GM23338 (cell line): ENCODE results near the gene HOXB6. TPM values are rescaled to one million over a fixed set of nuclear protein-coding genes. Genes with fewer than 3 reads are reported as not detected.

ENCODE experiments used
- ATAC-seq: fragments of 200-7000 bp; cut with Tn5 transposase; 3 replicates; pipeline ENCODE4 v1.9.1; 2020
- DNase-seq: peaks from one replicate; pipeline ENCODE4 v3.0.0-alpha.2; 2015; ENCODE audit warnings: low spot score
- H2AFZ ChIP-seq: fragments of 200-600 bp; sonication (generic); 2 replicates; pipeline ENCODE4 v1.8.0; 2016; ENCODE audit warnings: antibody characterized with exemption, mild to moderate bottlenecking, moderate library complexity
- H3F3A ChIP-seq: fragments of 200-600 bp; sonication (generic); replicated peaks from 2 replicates; pipeline ENCODE4 v1.8.0; 2017; ENCODE audit warnings: antibody characterized with exemption, mixed run types, low read depth
- H3K27ac ChIP-seq: fragments of 200-600 bp; sonication (generic); 2 replicates; pipeline ENCODE4 v1.6.1; 2016; ENCODE audit warnings: low read depth
- H3K27me3 ChIP-seq: fragments of 200-600 bp; sonication (generic); 2 replicates; pipeline ENCODE4 v1.8.0; 2016; ENCODE audit warnings: mild to moderate bottlenecking, mixed run types, moderate library complexity; ENCODE audit not compliant: insufficient read depth
- H3K36me3 ChIP-seq: fragments of 200-600 bp; sonication (generic); 2 replicates; pipeline ENCODE4 v1.8.0; 2016; ENCODE audit warnings: mild to moderate bottlenecking; ENCODE audit not compliant: insufficient read depth
- H3K4me1 ChIP-seq: fragments of 200-600 bp; sonication (generic); 2 replicates; pipeline ENCODE4 v1.8.0; 2016; ENCODE audit warnings: mild to moderate bottlenecking, moderate library complexity; ENCODE audit not compliant: insufficient read depth
- H3K4me2 ChIP-seq: fragments of 200-600 bp; sonication (generic); 2 replicates; pipeline ENCODE4 v1.7.1; 2017; ENCODE audit warnings: mixed run types
- H3K4me3 ChIP-seq: fragments of 200-600 bp; sonication (generic); 2 replicates; pipeline ENCODE4 v1.6.1; 2016; ENCODE audit warnings: mixed run types
- H3K79me2 ChIP-seq: fragments of 200-600 bp; sonication (generic); replicated peaks from 2 replicates; pipeline ENCODE4 v1.8.0; 2017; ENCODE audit warnings: mild to moderate bottlenecking; ENCODE audit not compliant: insufficient read depth
- H3K9me2 ChIP-seq: fragments of 200-600 bp; sonication (generic); 2 replicates; pipeline ENCODE4 v1.8.0; 2017; ENCODE audit not compliant: insufficient read depth
- H4K20me1 ChIP-seq: fragments of 200-600 bp; sonication (generic); replicated peaks from 2 replicates; pipeline ENCODE4 v1.8.0; 2017; ENCODE audit warnings: mild to moderate bottlenecking; ENCODE audit not compliant: insufficient read depth
- H3K27ac Mint-ChIP-seq: 2 replicates; pipeline ENCODE4 v1.8.0; 2020; ENCODE audit warnings: inconsistent platforms, mild to moderate bottlenecking, moderate library complexity, mixed read lengths
- H3K27me3 Mint-ChIP-seq: 3 replicates; pipeline ENCODE4 v1.8.0; 2022; ENCODE audit warnings: low read depth, mild to moderate bottlenecking, moderate library complexity, mixed read lengths, inconsistent platforms; ENCODE audit not compliant: insufficient read depth, poor library complexity
- H3K36me3 Mint-ChIP-seq: 3 replicates; pipeline ENCODE4 v1.8.0; 2021; ENCODE audit warnings: low read depth, mild to moderate bottlenecking, inconsistent platforms, moderate library complexity, mixed read lengths
- H3K4me1 Mint-ChIP-seq: 3 replicates; pipeline ENCODE4 v1.8.0; 2020; ENCODE audit warnings: mild to moderate bottlenecking, inconsistent platforms, mixed read lengths
- H3K4me3 Mint-ChIP-seq: 3 replicates; pipeline ENCODE4 v1.8.0; 2021; ENCODE audit warnings: moderate library complexity, mild to moderate bottlenecking, inconsistent platforms, mixed read lengths
- H3K9me3 Mint-ChIP-seq: 3 replicates; pipeline ENCODE4 v1.8.0; 2020; ENCODE audit warnings: moderate library complexity, mild to moderate bottlenecking, inconsistent platforms, mixed read lengths
- CREB1 ChIP-seq: fragments of 250-450 bp; sonication (Bioruptor Pico); IDR thresholded peaks from 2 replicates; pipeline ENCODE4 v1.5.0; 2020; ENCODE audit warnings: low read depth, mild to moderate bottlenecking, moderate library complexity
- EZH2 ChIP-seq: fragments of 200-600 bp; sonication (generic); IDR thresholded peaks from one replicate; pipeline ENCODE4 v1.8.0; 2017; ENCODE audit warnings: antibody characterized with exemption, mild to moderate bottlenecking, low read depth; ENCODE audit not compliant: unreplicated experiment
- EZH2phosphoT487 ChIP-seq: fragments of 200-600 bp; sonication (generic); IDR thresholded peaks from one replicate; pipeline ENCODE4 v1.8.1; 2018; ENCODE audit warnings: antibody characterized with exemption; ENCODE audit not compliant: unreplicated experiment
- JUNB ChIP-seq: IDR thresholded peaks from one replicate; pipeline ENCODE4 v1.6.1; 2016; ENCODE audit warnings: antibody characterized with exemption; ENCODE audit not compliant: unreplicated experiment
- POLR2AphosphoS5 ChIP-seq: IDR thresholded peaks from 2 replicates; pipeline ENCODE4 v1.6.1; 2016; ENCODE audit warnings: antibody characterized with exemption, low read depth
- STAT1 ChIP-seq: IDR thresholded peaks from one replicate; pipeline ENCODE4 v1.6.1; 2016; ENCODE audit warnings: antibody characterized with exemption; ENCODE audit not compliant: unreplicated experiment
- ZNF331 ChIP-seq: fragments of 250-450 bp; sonication (Bioruptor Pico); IDR thresholded peaks from 2 replicates; pipeline ENCODE4 v1.5.0; 2020; ENCODE audit warnings: low read depth, mild to moderate bottlenecking, moderate library complexity
- polyA plus RNA-seq: library from polyadenylated mRNA; unstranded; fragments of >200 nt; fragmentation: Nextera tagmentation; extraction: Ambion mirVana; gene quantifications from 2 replicates; pipeline ENCODE4 v1.2.1, GENCODE V29; 2016
- total RNA-seq: library from RNA; depleted of rRNA; stranded (reverse); fragments of >200 nt; shearing (Covaris generic); gene quantifications from 2 replicates; pipeline ENCODE4 v1.2.3, GENCODE V29; 2014
- TF ChIP-seq, protein P1 (sequence below): fragments of 250-450 bp; sonication (Bioruptor Pico); IDR thresholded peaks from 2 replicates; pipeline ENCODE4 v1.5.0; 2020; ENCODE audit warnings: mild to moderate bottlenecking, moderate library complexity
- TF ChIP-seq, protein P2 (sequence below): IDR thresholded peaks from one replicate; pipeline ENCODE4 v1.6.1; 2018; ENCODE audit warnings: antibody characterized with exemption; ENCODE audit not compliant: unreplicated experiment

The HOXB6 gene
- total and polyA plus RNA-seq, 2 experiments from 2014 or later, result not detected

GRCh38 chr17:48551596-48552465, 53.0 kb downstream of the HOXB6 start:
- TF ChIP-seq EZH2phosphoT487, result no peak
- TF ChIP-seq EZH2, result peak; percentile 95
- H3K4me2 ChIP-seq, result peak overlapping the region; percentile 58
- H3K36me3 ChIP-seq, result no peaks in the 10 kb centered on the region
- peaks cover 77% of the 10 kb centered on the region for H3K4me1 ChIP-seq
- Mint-ChIP-seq H3K4me1 (peaks cover 51% of the 10 kb centered on the region), H3K4me3 (peak overlapping the region; percentile 32; the same call in 1 of the 3 replicates), H3K27ac (no peak overlapping the region), H3K36me3 (no peaks in the 10 kb centered on the region), H3K27me3 (peaks cover 99% of the 10 kb centered on the region), H3K9me3 (no peaks in the 10 kb centered on the region; the same call in 2 of the 3 replicates)
- H3K4me3 ChIP-seq, result 0 out of 2 replicates have a peak overlapping the region, but pooled peaks have one; percentile 27
- H3K27ac ChIP-seq, result no peak overlapping the region
- no peaks in the 10 kb centered on the region for H3K9me2 ChIP-seq
- H4K20me1 ChIP-seq, result peaks cover 28% of the 10 kb centered on the region
- H2AFZ ChIP-seq, result no peak overlapping the region
- peak; percentile 51 for DNase-seq
- ATAC-seq, result peak; percentile 4; the same call in 2 of the 3 replicates
- H3K27me3 ChIP-seq, result peaks cover 100% of the 10 kb centered on the region
- H3K79me2 ChIP-seq, result no peaks in the 10 kb centered on the region
- H3F3A ChIP-seq, result peaks cover 29% of the 10 kb centered on the region

GRCh38 chr17:48551214-48551555, 53.6 kb downstream of the HOXB6 start:
- no peaks in the 10 kb centered on the region for H3K79me2 ChIP-seq
- Mint-ChIP-seq H3K36me3 (no peaks in the 10 kb centered on the region), H3K9me3 (no peaks in the 10 kb centered on the region; the same call in 2 of the 3 replicates), H3K27me3 (peaks cover 99% of the 10 kb centered on the region), H3K27ac (no peak overlapping the region), H3K4me3 (no peak overlapping the region; the same call in 2 of the 3 replicates), H3K4me1 (peaks cover 57% of the 10 kb centered on the region)
- peak; percentile 38 for TF ChIP-seq EZH2
- TF ChIP-seq, protein P1, sequence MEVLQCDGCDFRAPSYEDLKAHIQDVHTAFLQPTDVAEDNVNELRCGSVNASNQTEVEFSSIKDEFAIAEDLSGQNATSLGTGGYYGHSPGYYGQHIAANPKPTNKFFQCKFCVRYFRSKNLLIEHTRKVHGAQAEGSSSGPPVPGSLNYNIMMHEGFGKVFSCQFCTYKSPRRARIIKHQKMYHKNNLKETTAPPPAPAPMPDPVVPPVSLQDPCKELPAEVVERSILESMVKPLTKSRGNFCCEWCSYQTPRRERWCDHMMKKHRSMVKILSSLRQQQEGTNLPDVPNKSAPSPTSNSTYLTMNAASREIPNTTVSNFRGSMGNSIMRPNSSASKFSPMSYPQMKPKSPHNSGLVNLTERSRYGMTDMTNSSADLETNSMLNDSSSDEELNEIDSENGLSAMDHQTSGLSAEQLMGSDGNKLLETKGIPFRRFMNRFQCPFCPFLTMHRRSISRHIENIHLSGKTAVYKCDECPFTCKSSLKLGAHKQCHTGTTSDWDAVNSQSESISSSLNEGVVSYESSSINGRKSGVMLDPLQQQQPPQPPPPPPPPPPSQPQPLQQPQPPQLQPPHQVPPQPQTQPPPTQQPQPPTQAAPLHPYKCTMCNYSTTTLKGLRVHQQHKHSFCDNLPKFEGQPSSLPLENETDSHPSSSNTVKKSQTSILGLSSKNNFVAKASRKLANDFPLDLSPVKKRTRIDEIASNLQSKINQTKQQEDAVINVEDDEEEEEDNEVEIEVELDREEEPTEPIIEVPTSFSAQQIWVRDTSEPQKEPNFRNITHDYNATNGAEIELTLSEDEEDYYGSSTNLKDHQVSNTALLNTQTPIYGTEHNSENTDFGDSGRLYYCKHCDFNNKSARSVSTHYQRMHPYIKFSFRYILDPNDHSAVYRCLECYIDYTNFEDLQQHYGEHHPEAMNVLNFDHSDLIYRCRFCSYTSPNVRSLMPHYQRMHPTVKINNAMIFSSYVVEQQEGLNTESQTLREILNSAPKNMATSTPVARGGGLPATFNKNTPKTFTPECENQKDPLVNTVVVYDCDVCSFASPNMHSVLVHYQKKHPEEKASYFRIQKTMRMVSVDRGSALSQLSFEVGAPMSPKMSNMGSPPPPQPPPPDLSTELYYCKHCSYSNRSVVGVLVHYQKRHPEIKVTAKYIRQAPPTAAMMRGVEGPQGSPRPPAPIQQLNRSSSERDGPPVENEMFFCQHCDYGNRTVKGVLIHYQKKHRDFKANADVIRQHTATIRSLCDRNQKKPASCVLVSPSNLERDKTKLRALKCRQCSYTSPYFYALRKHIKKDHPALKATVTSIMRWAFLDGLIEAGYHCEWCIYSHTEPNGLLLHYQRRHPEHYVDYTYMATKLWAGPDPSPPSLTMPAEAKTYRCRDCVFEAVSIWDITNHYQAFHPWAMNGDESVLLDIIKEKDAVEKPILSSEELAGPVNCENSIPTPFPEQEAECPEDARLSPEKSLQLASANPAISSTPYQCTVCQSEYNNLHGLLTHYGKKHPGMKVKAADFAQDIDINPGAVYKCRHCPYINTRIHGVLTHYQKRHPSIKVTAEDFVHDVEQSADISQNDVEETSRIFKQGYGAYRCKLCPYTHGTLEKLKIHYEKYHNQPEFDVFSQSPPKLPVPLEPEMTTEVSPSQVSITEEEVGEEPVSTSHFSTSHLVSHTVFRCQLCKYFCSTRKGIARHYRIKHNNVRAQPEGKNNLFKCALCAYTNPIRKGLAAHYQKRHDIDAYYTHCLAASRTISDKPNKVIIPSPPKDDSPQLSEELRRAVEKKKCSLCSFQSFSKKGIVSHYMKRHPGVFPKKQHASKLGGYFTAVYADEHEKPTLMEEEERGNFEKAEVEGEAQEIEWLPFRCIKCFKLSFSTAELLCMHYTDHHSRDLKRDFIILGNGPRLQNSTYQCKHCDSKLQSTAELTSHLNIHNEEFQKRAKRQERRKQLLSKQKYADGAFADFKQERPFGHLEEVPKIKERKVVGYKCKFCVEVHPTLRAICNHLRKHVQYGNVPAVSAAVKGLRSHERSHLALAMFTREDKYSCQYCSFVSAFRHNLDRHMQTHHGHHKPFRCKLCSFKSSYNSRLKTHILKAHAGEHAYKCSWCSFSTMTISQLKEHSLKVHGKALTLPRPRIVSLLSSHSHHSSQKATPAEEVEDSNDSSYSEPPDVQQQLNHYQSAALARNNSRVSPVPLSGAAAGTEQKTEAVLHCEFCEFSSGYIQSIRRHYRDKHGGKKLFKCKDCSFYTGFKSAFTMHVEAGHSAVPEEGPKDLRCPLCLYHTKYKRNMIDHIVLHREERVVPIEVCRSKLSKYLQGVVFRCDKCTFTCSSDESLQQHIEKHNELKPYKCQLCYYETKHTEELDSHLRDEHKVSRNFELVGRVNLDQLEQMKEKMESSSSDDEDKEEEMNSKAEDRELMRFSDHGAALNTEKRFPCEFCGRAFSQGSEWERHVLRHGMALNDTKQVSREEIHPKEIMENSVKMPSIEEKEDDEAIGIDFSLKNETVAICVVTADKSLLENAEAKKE, result no peak
- no peak for TF ChIP-seq CREB1
- TF ChIP-seq, protein P2, sequence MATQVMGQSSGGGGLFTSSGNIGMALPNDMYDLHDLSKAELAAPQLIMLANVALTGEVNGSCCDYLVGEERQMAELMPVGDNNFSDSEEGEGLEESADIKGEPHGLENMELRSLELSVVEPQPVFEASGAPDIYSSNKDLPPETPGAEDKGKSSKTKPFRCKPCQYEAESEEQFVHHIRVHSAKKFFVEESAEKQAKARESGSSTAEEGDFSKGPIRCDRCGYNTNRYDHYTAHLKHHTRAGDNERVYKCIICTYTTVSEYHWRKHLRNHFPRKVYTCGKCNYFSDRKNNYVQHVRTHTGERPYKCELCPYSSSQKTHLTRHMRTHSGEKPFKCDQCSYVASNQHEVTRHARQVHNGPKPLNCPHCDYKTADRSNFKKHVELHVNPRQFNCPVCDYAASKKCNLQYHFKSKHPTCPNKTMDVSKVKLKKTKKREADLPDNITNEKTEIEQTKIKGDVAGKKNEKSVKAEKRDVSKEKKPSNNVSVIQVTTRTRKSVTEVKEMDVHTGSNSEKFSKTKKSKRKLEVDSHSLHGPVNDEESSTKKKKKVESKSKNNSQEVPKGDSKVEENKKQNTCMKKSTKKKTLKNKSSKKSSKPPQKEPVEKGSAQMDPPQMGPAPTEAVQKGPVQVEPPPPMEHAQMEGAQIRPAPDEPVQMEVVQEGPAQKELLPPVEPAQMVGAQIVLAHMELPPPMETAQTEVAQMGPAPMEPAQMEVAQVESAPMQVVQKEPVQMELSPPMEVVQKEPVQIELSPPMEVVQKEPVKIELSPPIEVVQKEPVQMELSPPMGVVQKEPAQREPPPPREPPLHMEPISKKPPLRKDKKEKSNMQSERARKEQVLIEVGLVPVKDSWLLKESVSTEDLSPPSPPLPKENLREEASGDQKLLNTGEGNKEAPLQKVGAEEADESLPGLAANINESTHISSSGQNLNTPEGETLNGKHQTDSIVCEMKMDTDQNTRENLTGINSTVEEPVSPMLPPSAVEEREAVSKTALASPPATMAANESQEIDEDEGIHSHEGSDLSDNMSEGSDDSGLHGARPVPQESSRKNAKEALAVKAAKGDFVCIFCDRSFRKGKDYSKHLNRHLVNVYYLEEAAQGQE, result no peak
- TF ChIP-seq JUNB, result no peak
- TF ChIP-seq ZNF331, result no peak
- no peak for TF ChIP-seq STAT1
- TF ChIP-seq EZH2phosphoT487, result no peak
- no peak for TF ChIP-seq POLR2AphosphoS5
- no peak overlapping the region for H2AFZ ChIP-seq
- H4K20me1 ChIP-seq, result peaks cover 21% of the 10 kb centered on the region
- ATAC-seq (no peak), DNase-seq (no peak)
- H3K36me3 ChIP-seq, result no peaks in the 10 kb centered on the region
- H3K27me3 ChIP-seq, result peaks cover 100% of the 10 kb centered on the region
- peak overlapping the region; percentile 67 for H3K4me2 ChIP-seq
- peaks cover 77% of the 10 kb centered on the region for H3K4me1 ChIP-seq
- peaks cover 27% of the 10 kb centered on the region for H3F3A ChIP-seq
- no peaks in the 10 kb centered on the region for H3K9me2 ChIP-seq
- H3K4me3 ChIP-seq, result peak overlapping the region; percentile 43
- no peak overlapping the region for H3K27ac ChIP-seq
